MG63 (cell line): ENCODE results near the gene GUCD1. TPM values are rescaled to one million over a fixed set of nuclear protein-coding genes. Genes with fewer than 3 reads are reported as not detected.
A peak's percentile ranks its signal among the peaks of the same experiment; 100 is the strongest.
"Not testable (repeated sequence)": the region's sequence is repeated elsewhere in the genome, so short reads cannot be mapped to it uniquely, and the experiment has no call there.

Experiments used
- DNase-seq: peaks from one replicate; pipeline ENCODE4 v3.0.0-alpha.2; 2020
- H3K27me3 ChIP-seq: fragments of 250-450 bp; sonication (Bioruptor Pico); 2 replicates; pipeline ENCODE4 v1.5.1; 2020; ENCODE audit warnings: mild to moderate bottlenecking, moderate library complexity
- H3K36me3 ChIP-seq: fragments of 250-450 bp; sonication (Bioruptor Pico); 2 replicates; pipeline ENCODE4 v1.5.1; 2020; ENCODE audit warnings: mild to moderate bottlenecking, moderate library complexity
- H3K4me3 ChIP-seq: fragments of 250-450 bp; sonication (Bioruptor Pico); 2 replicates; pipeline ENCODE4 v1.5.1; 2020; ENCODE audit warnings: mild to moderate bottlenecking, moderate library complexity
- H3K9me3 ChIP-seq: fragments of 250-450 bp; sonication (Bioruptor Pico); 2 replicates; pipeline ENCODE4 v1.5.1; 2020; ENCODE audit warnings: mild to moderate bottlenecking, moderate library complexity
- total RNA-seq: library from RNA; depleted of rRNA; stranded (reverse); fragments of >200 nt; shearing (Covaris generic); gene quantifications from 2 replicates; pipeline ENCODE4 v1.2.3, GENCODE V29; 2014; ENCODE audit warnings: low replicate concordance; rRNA removed

GUCD1 gene
- total RNA-seq = 66.8 and 128 TPM in 2 replicates

GRCh38 chr22:24554313-24555164 lies at the start of gene GUCD1:
GUCD1 (minus strand) TSS chr22:24555138; CDS start chr22:24554991, 147 bp downstream.
- Histone ChIP-seq H3K36me3 (peaks cover 37% of the 10 kb centered on the region), H3K4me3 (peak within 1 kb of the TSS; percentile 89), H3K27me3 (no peaks in the 10 kb centered on the region), H3K9me3 (no peaks in the 10 kb centered on the region)
- peak; percentile 37 for DNase-seq

GRCh38 chr22:24603770-24604629 lies 49.1 kb upstream of the GUCD1 start:
- not testable (repeated sequence) for H3K4me3 ChIP-seq, H3K36me3 ChIP-seq, H3K9me3 ChIP-seq, DNase-seq, H3K27me3 ChIP-seq

- DNase-seq, H3K9me3 ChIP-seq, H3K27me3 ChIP-seq, H3K36me3 ChIP-seq, H3K4me3 ChIP-seq: not testable (repeated sequence)
Observed at GRCh38 chr22:24602847-24603769, 48.2 kb upstream of the GUCD1 start, which contains the start of gene GGT1. GGT1 (plus strand) TSS chr22:24603193; CDS start chr22:24611082, 7,889 bp downstream.

- not testable (repeated sequence) for H3K27me3 ChIP-seq, H3K36me3 ChIP-seq, H3K4me3 ChIP-seq, H3K9me3 ChIP-seq, DNase-seq
Observed at GRCh38 chr22:24602105-24602749, 47.3 kb upstream of the GUCD1 start.

- no peak for DNase-seq
- Histone ChIP-seq H3K36me3 (no peaks in the 10 kb centered on the region), H3K27me3 (no peaks in the 10 kb centered on the region), H3K9me3 (no peaks in the 10 kb centered on the region), H3K4me3 (no peak overlapping the region)
Observed at GRCh38 chr22:24601217-24602104, 46.5 kb upstream of the GUCD1 start.

GRCh38 chr22:24599958-24600715 lies 45.2 kb upstream of the GUCD1 start:
- H3K9me3 ChIP-seq, DNase-seq, H3K4me3 ChIP-seq, H3K36me3 ChIP-seq, H3K27me3 ChIP-seq: not testable (repeated sequence)

GRCh38 chr22:24599514-24599913 lies 44.6 kb upstream of the GUCD1 start:
- Histone ChIP-seq H3K9me3 (no peaks in the 10 kb centered on the region), H3K27me3 (no peaks in the 10 kb centered on the region), H3K4me3 (no peak overlapping the region), H3K36me3 (no peaks in the 10 kb centered on the region)
- DNase-seq = no peak

- H3K36me3 ChIP-seq, H3K9me3 ChIP-seq, DNase-seq, H3K4me3 ChIP-seq, H3K27me3 ChIP-seq: not testable (repeated sequence)
Observed at GRCh38 chr22:24597076-24597475, 42.1 kb upstream of the GUCD1 start.

- no peaks in the 10 kb centered on the region for H3K9me3 ChIP-seq
- H3K27me3 ChIP-seq = no peaks in the 10 kb centered on the region
- H3K36me3 ChIP-seq = no peaks in the 10 kb centered on the region
- no peak for DNase-seq
- no peak overlapping the region for H3K4me3 ChIP-seq
Observed at GRCh38 chr22:24595863-24596262, 40.9 kb upstream of the GUCD1 start.

GRCh38 chr22:24595228-24595627 lies 40.3 kb upstream of the GUCD1 start:
- no peak for DNase-seq
- Histone ChIP-seq H3K4me3 (no peak overlapping the region), H3K27me3 (no peaks in the 10 kb centered on the region), H3K9me3 (no peaks in the 10 kb centered on the region), H3K36me3 (no peaks in the 10 kb centered on the region)

- no peak for DNase-seq
- Histone ChIP-seq H3K9me3 (no peaks in the 10 kb centered on the region), H3K4me3 (no peak overlapping the region), H3K36me3 (no peaks in the 10 kb centered on the region), H3K27me3 (no peaks in the 10 kb centered on the region)
Observed at GRCh38 chr22:24594569-24595120, 39.7 kb upstream of the GUCD1 start.

- DNase-seq = no peak
- Histone ChIP-seq H3K27me3 (no peaks in the 10 kb centered on the region), H3K4me3 (no peak overlapping the region), H3K9me3 (no peaks in the 10 kb centered on the region), H3K36me3 (no peaks in the 10 kb centered on the region)
Observed at GRCh38 chr22:24593836-24594568, 39.1 kb upstream of the GUCD1 start.

GRCh38 chr22:24593559-24593835 lies 38.6 kb upstream of the GUCD1 start:
- peak overlapping the region; percentile 63 for H3K4me3 ChIP-seq
- DNase-seq, H3K9me3 ChIP-seq, H3K27me3 ChIP-seq, H3K36me3 ChIP-seq: not testable (repeated sequence)
